Astrocyte (in vitro differentiated cells and primary cell): ENCODE measurements around the gene UBASH3A.

Source experiments
- EZH2 ChIP-seq: IDR thresholded peaks from 2 replicates; pipeline ENCODE4 v1.6.1; 2012; ENCODE audit warnings: mild to moderate bottlenecking, low read length, inconsistent platforms; ENCODE audit not compliant: insufficient read depth
- TF ChIP-seq, protein P1 (sequence below): IDR thresholded peaks from 2 replicates; pipeline ENCODE4 v1.5.1; 2011; ENCODE audit warnings: low read depth, mild to moderate bottlenecking, inconsistent platforms, low read length, moderate library complexity; ENCODE audit not compliant: insufficient read depth

GRCh38 chr21:42479582-42479981 is 75.9 kb downstream of the UBASH3A start:
- TF ChIP-seq, protein P1, sequence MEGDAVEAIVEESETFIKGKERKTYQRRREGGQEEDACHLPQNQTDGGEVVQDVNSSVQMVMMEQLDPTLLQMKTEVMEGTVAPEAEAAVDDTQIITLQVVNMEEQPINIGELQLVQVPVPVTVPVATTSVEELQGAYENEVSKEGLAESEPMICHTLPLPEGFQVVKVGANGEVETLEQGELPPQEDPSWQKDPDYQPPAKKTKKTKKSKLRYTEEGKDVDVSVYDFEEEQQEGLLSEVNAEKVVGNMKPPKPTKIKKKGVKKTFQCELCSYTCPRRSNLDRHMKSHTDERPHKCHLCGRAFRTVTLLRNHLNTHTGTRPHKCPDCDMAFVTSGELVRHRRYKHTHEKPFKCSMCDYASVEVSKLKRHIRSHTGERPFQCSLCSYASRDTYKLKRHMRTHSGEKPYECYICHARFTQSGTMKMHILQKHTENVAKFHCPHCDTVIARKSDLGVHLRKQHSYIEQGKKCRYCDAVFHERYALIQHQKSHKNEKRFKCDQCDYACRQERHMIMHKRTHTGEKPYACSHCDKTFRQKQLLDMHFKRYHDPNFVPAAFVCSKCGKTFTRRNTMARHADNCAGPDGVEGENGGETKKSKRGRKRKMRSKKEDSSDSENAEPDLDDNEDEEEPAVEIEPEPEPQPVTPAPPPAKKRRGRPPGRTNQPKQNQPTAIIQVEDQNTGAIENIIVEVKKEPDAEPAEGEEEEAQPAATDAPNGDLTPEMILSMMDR = no peak
- no peak for TF ChIP-seq EZH2
